B cell (primary cell): ENCODE data around the gene ELOVL6. TPM values are rescaled to one million over a fixed set of nuclear protein-coding genes. Genes with fewer than 3 reads are reported as not detected.

Source experiments
- ATAC-seq: fragments of 200-7000 bp; cut with Tn5 transposase; one replicate; pipeline ENCODE4 v1.10.0; 2021; ENCODE audit warnings: low read depth, mild to moderate bottlenecking, moderate number of reproducible peaks, moderate library complexity
- CTCF ChIA-PET: fragments of 350-600 bp; sonication (Branson Sonifier 250); formaldehyde crosslinking; loops from one replicate; lab custom pipeline; 2021; ENCODE audit warnings: antibody characterized with exemption, inconsistent platforms; lab: Charles Lee
- POLR2A ChIA-PET: fragments of 350-600 bp; sonication (Branson Sonifier 250); formaldehyde crosslinking; loops from one replicate; lab custom pipeline; 2021; ENCODE audit warnings: antibody characterized with exemption; lab: Charles Lee
- DNase-seq: peaks from one replicate; pipeline ENCODE4 v3.0.0; 2013
- H2AFZ ChIP-seq: 2 replicates; pipeline ENCODE4 v1.6.1; 2012; ENCODE audit warnings: mild to moderate bottlenecking, low read depth, low read length; ENCODE audit not compliant: insufficient read depth, poor library complexity, severe bottlenecking
- H3K27ac ChIP-seq, 2 donors: 1 replicate in 1 of 2; 2 replicates in 1 of 2; pipeline ENCODE4 v1.5.1; 2012 to 2013; ENCODE audit warnings: low read length in 2 of 2, mild to moderate bottlenecking in 2 of 2, moderate library complexity in 1 of 2
- H3K27me3 ChIP-seq, 4 experiments: fragments of 200-600 bp in 1 of 4; sonication (generic) in 1 of 4; replicated peaks in 1 of 4; 1 replicate in 2 of 4; 2 replicates in 2 of 4; pipeline versions ENCODE4 v1.6.1 to v1.7.0; 2013 to 2016; ENCODE audit warnings: low read length in 3 of 4, mild to moderate bottlenecking in 2 of 4, mixed read lengths in 1 of 4, moderate library complexity in 1 of 4; ENCODE audit not compliant: insufficient read depth in 4 of 4, control insufficient read depth in 3 of 4; ENCODE audit errors: control extremely low read depth in 1 of 4
- H3K36me3 ChIP-seq, 2 experiments: replicated peaks in 1 of 2; 1 replicate in 1 of 2; 2 replicates in 1 of 2; pipeline versions ENCODE4 v1.6.1 to v1.7.1; 2013; ENCODE audit warnings: low read length in 1 of 2; ENCODE audit not compliant: insufficient read depth in 2 of 2, control insufficient read depth in 1 of 2; ENCODE audit errors: control extremely low read depth in 1 of 2, extremely low read depth in 1 of 2
- H3K4me1 ChIP-seq, 2 donors: fragments of 200-600 bp in 1 of 2; sonication (generic) in 1 of 2; 1 replicate in 1 of 2; 2 replicates in 1 of 2; pipeline versions ENCODE4 v1.5.1 to v1.6.1; 2013 to 2017; ENCODE audit warnings: low read length in 2 of 2; ENCODE audit not compliant: control insufficient read depth in 2 of 2, insufficient read depth in 2 of 2
- H3K4me2 ChIP-seq: replicated peaks from 2 replicates; pipeline ENCODE3; 2012; ENCODE audit warnings: mild to moderate bottlenecking, low read depth, low read length; ENCODE audit not compliant: poor library complexity, severe bottlenecking
- H3K4me3 ChIP-seq, 5 experiments: fragments of 200-600 bp in 1 of 5; sonication (generic) in 1 of 5; 1 replicate in 3 of 5; 2 replicates in 2 of 5; pipeline versions ENCODE4 v1.5.1 to v1.7.0; 2011 to 2016; ENCODE audit warnings: low read length in 4 of 5, mild to moderate bottlenecking in 4 of 5, low read depth in 2 of 5, control low read depth in 1 of 5, moderate library complexity in 1 of 5; ENCODE audit not compliant: insufficient read depth in 1 of 5; ENCODE audit errors: control extremely low read depth in 1 of 5, extremely low read depth in 1 of 5
- H3K79me2 ChIP-seq: fragments of 200-600 bp; sonication (generic); one replicate; pipeline ENCODE4 v1.6.0; 2016; ENCODE audit warnings: low read length; ENCODE audit not compliant: control insufficient read depth, insufficient read depth
- H3K9ac ChIP-seq: fragments of 200-600 bp; sonication (generic); 2 replicates; pipeline ENCODE4 v1.6.1; 2017; ENCODE audit warnings: mild to moderate bottlenecking, low read length, moderate library complexity
- H3K9me3 ChIP-seq, 3 donors: one replicate each; pipeline versions ENCODE4 v1.6.1 to v1.7.1; 2013; ENCODE audit warnings: low read length in 2 of 3; ENCODE audit not compliant: control insufficient read depth in 2 of 3, insufficient read depth in 1 of 3; ENCODE audit errors: control extremely low read depth in 1 of 3
- H4K20me1 ChIP-seq: 2 replicates; pipeline ENCODE4 v1.6.0; 2012; ENCODE audit warnings: mild to moderate bottlenecking, low read length; ENCODE audit not compliant: insufficient read depth, control insufficient read depth, poor library complexity, severe bottlenecking
- H3K27ac Mint-ChIP-seq: one replicate; pipeline ENCODE4 v1.8.0; 2021; ENCODE audit warnings: mixed read lengths
- H3K27me3 Mint-ChIP-seq: one replicate; pipeline ENCODE4 v1.8.0; 2021; ENCODE audit warnings: mixed read lengths
- H3K4me1 Mint-ChIP-seq: one replicate; pipeline ENCODE4 v1.8.0; 2021; ENCODE audit warnings: mixed read lengths
- H3K4me3 Mint-ChIP-seq: one replicate; pipeline ENCODE4 v1.8.0; 2021; ENCODE audit warnings: mixed read lengths
- H3K9me3 Mint-ChIP-seq: one replicate; pipeline ENCODE4 v1.8.0; 2022; ENCODE audit warnings: mixed read lengths; ENCODE audit not compliant: insufficient read depth
- CTCF ChIP-seq: fragments of 200-600 bp; IDR thresholded peaks from one replicate; pipeline ENCODE4 v1.8.0; 2022; ENCODE audit warnings: antibody characterized with exemption, mild to moderate bottlenecking
- EZH2 ChIP-seq: IDR thresholded peaks from 2 replicates; pipeline ENCODE4 v1.6.1; 2012; ENCODE audit warnings: borderline replicate concordance, low read depth, mild to moderate bottlenecking, moderate library complexity, low read length; ENCODE audit not compliant: insufficient read depth, poor library complexity, severe bottlenecking
- WGBS: methylation state at CpG from one replicate; pipeline ENCODE4 v1.1.5; 2013; ENCODE audit warnings: missing lambda C conversion rate; ENCODE audit not compliant: insufficient coverage; 5-methylcytosine and 5-hydroxymethylcytosine counted together
- intact Hi-C: fragments of 100-400 bp; cut with micrococcal nuclease; formaldehyde crosslinking; loops from one replicate; pipeline ENCODE4 v1.10.0; 2022
- polyA plus RNA-seq: library from polyadenylated mRNA; depleted of rRNA; stranded (reverse); fragments of >200 nt; gene quantifications from 2 replicates; pipeline ENCODE4 v1.2.3, GENCODE V29; 2012
- total RNA-seq, 2 donors: library from RNA; stranded (reverse); fragments of 120-200 nt in 1 of 2; gene quantifications; 1 replicate in 1 of 2; 2 replicates in 1 of 2; pipeline versions ENCODE4 v1.2.3 to v1.2.4, GENCODE V29; 2013 to 2022

Gene ELOVL6
- total and polyA plus RNA-seq, 2 donors (not counting 1 experiment from before 2014, with no cell fraction given), result 0.10 to 0.22 TPM

GRCh38 chr4:110183643-110184042, 14.8 kb downstream of the ELOVL6 start:
- H3K27me3 ChIP-seq, result no peaks in the 10 kb centered on the region
- Mint-ChIP-seq H3K4me3 (no peak overlapping the region), H3K4me1 (peaks cover 7% of the 10 kb centered on the region), H3K27me3 (no peaks in the 10 kb centered on the region), H3K9me3 (no peaks in the 10 kb centered on the region), H3K27ac (no peak overlapping the region)
- no peaks in the 10 kb centered on the region for H3K79me2 ChIP-seq
- H3K9ac ChIP-seq, result no peak overlapping the region
- no peaks in the 10 kb centered on the region for H3K9me3 ChIP-seq
- no peak overlapping the region for H2AFZ ChIP-seq
- POLR2A ChIA-PET, result no interaction called here
- H3K4me2 ChIP-seq, result no peak overlapping the region
- DNase-seq, result no peak
- no peaks in the 10 kb centered on the region for H3K36me3 ChIP-seq
- intact Hi-C loops, result no loop called here
- peaks cover 5 to 6% of the 10 kb centered on the region in 2 donors for H3K4me1 ChIP-seq
- H4K20me1 ChIP-seq, result no peaks in the 10 kb centered on the region
- no peak for ATAC-seq
- TF ChIP-seq CTCF (no peak), EZH2 (no peak)
- H3K27ac ChIP-seq, result no peak overlapping the region
- CTCF ChIA-PET, result no interaction called here
- no peak overlapping the region for H3K4me3 ChIP-seq
- 67% methylated on average over 1 of the region's 5 CpGs for WGBS

GRCh38 chr4:110183058-110183457, 15.4 kb downstream of the ELOVL6 start:
- Mint-ChIP-seq H3K27ac (no peak overlapping the region), H3K9me3 (no peaks in the 10 kb centered on the region), H3K4me3 (no peak overlapping the region), H3K4me1 (peaks cover 7% of the 10 kb centered on the region), H3K27me3 (no peaks in the 10 kb centered on the region)
- Histone ChIP-seq H3K27me3 (no peaks in the 10 kb centered on the region), H3K27ac (no peak overlapping the region), H4K20me1 (no peaks in the 10 kb centered on the region), H2AFZ (no peak overlapping the region), H3K9ac (no peak overlapping the region), H3K79me2 (no peaks in the 10 kb centered on the region), H3K4me1 (peaks cover 5 to 6% of the 10 kb centered on the region in 2 donors), H3K4me3 (no peak overlapping the region), H3K4me2 (no peak overlapping the region), H3K9me3 (no peaks in the 10 kb centered on the region), H3K36me3 (no peaks in the 10 kb centered on the region)
- DNase-seq (no peak), ATAC-seq (no peak)
- TF ChIP-seq EZH2 (no peak), CTCF (no peak)
- intact Hi-C loops, result no loop called here
- 98% methylated on average over 5 of the region's 5 CpGs for WGBS
- POLR2A ChIA-PET, result no interaction called here
- CTCF ChIA-PET, result no interaction called here
